COLO668 (cell line): ENCODE results near the gene SLC25A47.
"Not testable (repeated sequence)": the region's sequence is repeated elsewhere in the genome, so short reads cannot be mapped to it uniquely, and the experiment has no call there.

ENCODE experiments used
- DNase-seq: peaks from one replicate; lab custom pipeline; 2025; ENCODE audit not compliant: unreplicated experiment; lab: John Stamatoyannopoulos, UW

Gene SLC25A47

DNA sequence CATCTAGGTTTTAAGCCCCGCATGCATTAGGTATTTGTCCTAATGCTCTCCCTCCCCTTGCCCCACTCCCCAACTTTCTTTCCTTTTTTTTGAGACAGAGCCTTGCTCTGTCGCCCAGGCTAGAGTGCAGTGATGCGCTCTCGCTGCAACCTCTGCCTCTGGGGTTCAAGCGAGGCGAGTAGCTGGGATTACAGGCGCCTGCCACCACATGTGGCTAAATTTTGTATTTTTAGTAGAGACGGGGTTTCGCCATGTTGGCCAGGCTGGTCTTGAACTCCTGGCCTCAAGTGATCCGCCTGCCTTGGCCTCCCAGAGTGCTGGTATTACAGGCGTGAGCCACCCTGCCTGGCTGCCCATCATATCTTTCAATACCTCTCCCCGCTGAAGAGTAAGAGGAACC is 19.7 kb downstream of the SLC25A47 start:
- not testable (repeated sequence) for DNase-seq

DNA sequence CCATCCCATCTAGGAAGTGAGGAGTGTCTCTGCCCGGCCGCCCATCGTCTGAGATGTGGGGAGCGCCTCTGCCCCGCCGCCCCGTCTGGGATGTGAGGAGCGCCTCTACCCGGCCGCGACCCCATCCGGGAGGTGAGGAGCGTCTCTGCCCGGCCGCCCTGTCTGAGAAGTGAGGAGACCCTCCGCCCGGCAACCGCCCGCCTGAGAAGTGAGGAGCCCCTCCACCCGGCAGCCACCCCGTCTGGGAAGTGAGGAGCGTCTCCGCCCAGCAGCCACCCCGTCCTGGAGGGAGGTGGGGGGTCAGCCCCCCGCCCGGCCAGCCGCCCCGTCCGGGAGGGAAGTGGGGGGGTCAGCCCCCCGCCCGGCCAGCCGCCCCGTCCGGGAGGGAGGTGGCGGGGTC is 21.5 kb downstream of the SLC25A47 start:
- not testable (repeated sequence) for DNase-seq

DNA sequence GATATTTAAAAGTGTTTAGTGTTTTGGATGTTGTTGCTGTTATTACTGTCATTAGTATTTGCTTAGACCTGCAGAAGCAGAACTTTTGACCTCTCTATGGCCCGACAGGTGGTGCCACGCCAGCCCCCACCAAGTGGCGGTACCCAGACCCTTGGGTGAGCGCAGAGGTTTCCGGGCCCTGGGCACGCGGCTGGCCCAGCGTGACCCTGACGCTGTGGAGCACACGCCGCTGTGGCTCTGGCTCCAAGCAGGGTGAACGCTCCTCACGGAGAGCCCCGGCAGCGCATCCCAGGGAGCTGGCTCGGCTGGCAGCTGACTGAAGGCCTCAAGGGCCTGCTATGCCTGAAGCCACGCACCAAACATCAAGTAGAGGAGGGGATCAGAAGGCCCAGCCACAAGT is 22.6 kb downstream of the SLC25A47 start:
- DNase-seq, result peak; percentile 58

DNA sequence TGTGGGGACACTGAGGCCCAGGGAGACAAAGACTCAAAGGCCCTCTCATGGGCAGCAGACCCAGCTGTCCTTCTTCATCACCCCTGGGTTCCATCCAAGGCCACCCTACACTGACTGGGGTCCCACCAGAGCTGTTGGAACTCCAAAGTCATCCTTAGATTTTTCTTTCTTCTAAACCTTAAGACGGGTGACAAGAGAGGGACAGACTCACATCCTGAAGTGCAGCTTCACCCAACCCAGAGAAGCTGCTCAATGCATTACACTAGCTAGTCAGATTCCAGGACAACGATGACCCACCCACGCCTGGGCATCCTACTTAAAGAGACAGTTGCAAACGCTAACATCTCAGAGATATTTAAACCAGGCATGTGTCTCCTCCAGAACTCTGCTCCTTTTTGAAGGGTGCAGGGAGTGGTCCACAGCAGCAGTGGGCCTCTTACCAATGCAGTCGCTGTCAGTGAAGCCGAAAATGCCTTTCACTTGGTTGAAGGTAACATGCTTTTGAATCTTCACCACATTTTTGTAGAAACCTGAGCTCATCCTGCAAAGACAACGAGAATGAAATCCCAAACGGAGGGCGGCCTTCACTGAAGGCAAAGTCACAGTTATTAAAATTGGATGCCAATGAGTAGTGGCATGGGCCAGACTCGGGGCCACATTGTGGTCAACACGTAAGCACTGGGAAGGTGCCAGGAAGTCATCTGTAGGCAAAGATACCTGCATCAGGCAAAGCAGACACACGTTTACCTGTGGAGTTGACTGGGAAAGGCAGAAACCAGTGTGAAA is 23.4 kb downstream of the SLC25A47 start:
- no peak for DNase-seq

DNA sequence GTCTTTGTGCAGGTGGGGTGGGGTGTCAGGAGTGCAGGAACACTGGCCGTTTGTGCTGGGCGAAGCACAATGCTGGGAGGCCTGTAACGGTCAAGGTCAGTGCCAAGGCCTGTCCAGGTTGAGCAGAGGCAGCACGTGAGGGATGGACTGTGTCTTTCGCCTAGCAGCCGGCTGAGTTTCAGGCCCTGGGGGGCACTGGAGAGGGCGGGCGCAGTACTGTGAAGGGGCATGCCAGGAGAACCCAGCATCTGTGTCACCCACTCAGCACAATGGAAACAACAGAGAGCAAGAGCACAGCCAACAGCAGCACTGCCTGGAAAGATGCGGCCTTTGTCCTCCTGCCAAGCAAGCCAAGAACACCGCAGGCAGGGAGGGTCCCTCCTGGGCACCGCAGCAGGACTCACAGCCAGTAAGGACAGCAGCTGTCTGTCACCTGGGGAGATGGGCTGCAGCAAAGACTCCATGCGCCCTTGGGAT is 25.2 kb downstream of the SLC25A47 start:
- peak; percentile 53 for DNase-seq

DNA sequence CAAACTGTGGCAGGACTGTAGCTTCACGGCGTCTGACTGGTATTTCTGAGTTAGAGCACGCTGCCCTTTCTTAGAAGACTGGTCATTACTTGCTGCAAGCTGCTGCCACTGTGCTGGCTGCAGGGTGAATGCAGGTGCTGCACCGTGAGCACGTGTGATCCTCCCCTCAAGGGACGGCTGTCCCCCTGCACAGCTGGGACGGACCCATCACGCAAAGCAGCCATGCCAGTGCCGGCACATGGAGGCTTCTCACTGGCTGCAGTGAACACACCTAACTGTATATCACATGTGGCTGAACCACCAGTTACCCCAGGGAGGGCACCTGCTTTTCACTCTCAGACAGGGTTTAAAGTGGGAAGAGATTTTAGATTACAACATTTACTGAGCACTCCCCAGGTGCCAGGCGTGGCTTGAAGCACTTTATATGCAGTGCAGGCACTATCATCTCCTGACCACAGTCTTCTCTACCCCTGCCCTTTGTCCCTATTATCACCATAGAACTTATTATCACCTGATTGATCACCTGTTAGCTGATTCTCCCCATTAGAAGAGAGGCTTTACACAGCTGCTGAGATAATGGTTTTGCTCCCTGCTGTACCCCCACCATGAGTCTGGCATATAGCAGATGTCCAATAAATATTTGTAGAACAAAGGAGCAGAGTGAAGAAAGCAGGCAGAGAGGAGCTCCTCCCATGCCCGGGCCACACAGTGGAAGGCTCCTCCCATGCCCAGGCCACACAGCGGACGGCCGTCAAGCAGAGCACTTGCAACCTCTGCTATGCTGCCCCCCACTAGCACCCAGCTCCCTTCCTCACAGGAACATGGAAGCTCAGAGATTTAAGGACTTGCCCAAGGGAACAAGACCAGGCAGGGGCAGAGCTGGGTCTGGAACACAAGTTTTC is 25.9 kb downstream of the SLC25A47 start:
- peak; percentile 88 for DNase-seq

DNA sequence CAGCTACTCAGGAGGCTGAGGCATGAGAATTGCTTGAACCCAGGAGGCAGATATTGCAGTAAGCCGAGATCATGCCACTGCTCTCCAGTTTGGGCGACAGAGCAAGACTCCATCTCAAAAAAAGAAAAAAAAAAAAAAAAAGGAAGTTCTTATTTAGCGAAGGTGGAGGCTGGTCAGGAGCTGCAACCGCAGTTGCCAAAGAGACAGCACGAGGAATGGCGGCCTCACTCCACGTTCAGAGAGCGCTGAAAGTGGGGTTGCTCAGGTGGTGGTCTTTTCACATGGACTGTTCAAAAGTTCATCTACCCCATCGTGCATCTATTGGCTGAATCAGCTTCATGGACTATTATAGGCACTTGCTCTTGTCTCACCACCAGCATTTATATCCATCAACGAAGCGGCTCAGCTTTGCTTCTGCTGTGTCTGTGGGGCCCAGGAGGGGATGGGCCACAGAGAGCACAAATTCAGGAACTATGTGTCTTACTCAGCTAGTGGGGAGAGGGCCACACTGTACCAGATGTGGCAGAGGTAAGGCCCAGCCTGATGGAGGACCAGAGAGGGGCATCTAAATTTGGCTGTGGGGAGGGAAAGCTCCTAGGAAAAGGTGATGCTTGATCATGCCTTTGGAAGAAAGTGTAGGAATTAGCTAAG is 27.3 kb downstream of the SLC25A47 start:
- no peak for DNase-seq

DNA sequence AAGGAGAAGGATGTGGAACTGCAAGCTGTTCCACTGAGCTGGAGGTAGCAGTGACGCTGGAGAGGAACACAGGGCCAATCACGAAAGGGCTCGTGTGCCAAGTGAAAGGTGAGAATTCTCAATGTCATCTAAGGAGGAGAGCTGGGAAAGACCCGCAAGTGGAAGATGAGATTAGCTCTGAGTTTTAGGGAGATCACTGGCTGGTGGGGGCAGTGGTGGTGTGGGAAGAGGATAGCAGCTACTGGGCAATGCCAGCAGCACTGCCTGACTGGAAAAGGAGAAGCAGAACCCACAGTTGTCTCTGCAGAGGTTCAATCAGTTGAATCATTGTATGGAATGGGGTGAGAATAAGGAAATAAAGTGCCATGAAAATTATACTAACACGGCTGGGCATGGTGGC is 27.8 kb downstream of the SLC25A47 start:
- DNase-seq, result no peak

DNA sequence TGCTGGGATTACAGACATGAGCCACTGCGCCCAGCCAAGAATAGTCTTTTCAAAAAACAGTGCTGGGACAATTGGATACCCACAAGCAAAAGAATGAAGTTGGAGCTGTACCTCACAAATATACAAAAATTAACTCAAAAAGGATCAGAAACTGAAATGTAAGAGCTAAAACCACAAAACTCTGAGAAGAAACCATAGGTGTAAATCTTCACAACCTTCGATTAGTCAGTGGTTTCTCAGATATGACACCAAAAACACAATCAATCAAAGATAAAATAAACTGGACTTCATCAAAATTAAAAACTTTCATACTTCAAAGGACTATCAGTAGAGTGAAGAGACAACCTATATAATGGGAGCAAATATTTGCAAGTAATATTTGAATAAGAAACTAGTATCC is 35.3 kb downstream of the SLC25A47 start:
- DNase-seq, result no peak

DNA sequence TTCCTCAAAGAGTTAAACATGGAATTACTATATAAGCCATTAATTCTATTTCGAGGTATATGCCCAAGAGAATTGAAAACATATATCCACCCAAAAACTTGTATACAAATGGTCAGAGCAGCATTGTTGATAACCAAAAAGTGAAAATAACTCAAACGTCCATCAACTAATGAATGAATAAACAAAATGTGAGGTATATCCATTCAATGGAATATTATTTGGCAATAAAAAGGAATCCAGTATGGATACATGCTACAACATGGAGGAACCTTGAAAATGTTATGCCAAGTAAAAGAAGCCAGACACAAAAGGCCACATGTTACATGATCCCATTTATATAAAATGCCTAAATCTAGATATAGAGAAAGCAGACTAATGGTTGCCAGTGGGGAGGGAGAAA is 36.0 kb downstream of the SLC25A47 start:
- DNase-seq, result no peak

DNA sequence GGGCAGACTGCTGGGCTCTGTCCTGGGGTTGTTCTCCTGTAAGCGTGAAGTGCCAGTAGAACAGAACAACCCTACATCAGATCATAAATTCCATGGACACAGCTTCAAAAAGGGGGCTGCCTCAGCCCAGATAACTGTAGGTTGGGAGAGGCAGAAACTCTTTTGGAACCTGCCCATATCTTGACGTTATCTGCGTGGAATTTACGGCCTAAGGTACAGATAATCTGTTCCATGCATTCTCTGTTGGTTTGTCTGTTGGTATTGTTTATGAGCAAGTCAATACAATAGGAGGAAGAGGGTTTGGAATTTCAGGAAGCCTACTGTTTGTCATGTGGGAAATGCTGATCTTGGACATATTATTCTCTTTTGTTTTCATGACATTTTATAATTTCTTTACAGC is 36.7 kb downstream of the SLC25A47 start:
- DNase-seq, result no peak

DNA sequence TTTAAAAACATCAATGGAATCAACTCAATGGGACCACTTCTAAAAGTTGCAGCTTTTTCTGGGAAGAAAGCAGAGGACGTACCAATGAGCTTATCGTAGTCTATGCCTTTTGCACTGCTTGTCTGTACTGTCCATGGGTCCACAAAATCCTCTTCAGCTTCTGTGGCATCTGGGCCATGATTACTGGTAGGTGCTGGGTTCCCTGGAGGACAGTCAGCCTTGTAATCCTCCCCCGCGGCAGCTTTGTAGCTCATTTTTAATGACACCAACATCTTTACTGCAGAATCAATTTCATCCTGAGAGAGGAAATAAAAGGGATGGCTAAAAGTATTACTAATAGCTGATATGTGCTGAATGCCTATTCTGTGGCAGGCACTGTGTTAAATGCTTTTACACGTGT is 38.5 kb downstream of the SLC25A47 start:
- no peak for DNase-seq

DNA sequence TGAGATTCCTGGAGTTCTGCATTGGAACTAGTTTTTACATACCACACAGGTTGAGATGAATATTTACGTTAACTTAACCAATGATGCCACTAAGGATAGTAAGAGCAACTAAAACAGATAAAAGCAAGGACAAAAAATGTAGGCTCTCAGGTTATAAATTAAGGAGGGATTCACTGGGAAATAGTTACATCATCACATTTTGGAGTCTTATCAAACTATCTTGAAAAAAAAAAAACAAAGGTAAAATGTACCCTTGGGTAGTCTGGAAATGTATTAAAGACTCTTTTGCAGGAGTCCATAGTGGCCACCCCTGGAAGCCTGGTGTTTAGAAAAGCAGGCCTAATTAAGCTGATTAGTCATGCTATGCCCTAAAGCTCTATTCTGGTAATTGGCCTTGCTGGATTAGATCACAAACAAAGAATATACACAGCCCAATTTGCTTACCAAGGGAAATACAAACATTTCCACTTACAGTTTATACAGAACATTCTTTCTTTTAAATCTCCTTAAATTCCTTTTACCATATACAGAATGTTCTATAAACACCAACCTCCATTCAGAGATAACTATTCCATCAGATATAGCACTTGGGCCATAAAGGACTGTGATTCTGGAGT is 39.3 kb downstream of the SLC25A47 start:
- no peak for DNase-seq

DNA sequence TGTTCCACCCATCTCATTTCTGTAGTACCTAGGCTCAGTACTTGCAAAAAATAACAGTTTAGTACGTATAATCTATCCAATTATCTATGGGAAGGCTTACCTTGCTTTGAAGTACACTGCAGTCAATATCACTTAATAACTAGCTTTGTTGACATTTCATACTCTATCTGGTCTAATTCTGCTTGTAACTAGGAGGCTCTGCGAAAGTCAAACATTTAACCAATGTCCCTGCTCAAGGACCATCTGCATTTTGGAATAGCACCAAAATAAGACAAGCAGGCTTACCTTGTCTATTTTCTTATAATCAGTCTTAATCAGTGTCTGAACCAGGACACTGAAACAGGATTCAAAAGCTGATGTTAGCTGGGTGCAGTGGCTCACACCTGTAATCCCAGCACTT is 39.9 kb downstream of the SLC25A47 start:
- no peak for DNase-seq

DNA sequence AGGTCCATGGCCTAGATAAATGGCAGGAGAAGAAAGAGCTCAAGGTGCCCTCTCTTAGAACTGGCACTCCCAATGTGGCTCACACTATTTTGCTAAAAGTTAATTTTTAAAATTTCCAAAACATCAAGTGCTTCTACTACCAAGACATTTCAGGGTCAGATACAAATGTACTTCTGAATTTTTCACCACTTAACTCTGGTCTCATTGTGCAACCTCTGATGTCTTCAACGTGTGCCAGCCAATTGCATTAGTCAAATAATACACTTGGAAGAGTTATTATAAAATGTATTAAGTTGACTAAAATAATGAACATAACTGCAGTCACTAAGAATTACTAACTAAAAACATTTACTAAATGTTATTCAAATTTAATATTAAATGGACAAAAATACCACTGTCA is 41.3 kb downstream of the SLC25A47 start:
- DNase-seq, result no peak

DNA sequence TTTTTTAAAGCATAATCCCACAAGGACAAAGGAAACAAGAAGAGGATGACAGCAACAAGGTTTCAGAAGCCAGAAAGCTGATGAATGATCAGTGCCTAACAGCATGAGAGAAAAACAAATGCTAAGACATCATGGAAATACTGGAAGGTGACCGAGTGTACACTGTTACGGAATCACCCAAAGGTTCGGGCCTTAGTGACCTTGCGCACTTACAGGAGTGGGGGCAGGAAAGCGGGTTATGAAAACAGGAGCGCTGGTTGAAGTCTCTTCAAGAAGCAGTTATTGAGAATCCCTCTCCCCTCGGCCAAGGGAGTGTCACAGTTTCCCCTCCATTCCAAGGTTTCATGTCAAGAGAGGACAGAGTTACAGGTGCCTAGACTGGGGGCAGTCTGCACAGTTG is 42.6 kb downstream of the SLC25A47 start:
- DNase-seq, result no peak

DNA sequence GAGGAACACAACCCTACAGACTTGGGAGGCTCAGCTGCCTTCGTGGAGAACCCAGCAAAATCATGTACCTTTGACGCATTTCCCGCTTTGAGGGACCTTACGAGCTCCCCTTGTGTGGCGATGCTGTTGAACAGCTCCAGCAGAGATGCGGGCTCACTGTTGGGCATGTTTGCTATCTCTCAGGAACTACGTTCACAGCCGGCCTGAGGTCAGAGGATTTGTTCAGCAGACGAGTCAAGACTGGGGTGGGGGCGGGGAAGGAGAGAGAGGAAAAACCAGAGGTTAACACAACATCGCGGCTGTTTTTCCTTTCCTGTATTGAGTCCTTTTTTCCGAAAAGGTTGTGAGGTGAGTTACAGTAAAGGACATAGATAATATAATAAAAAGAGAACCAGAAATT is 45.9 kb downstream of the SLC25A47 start:
- no peak for DNase-seq

DNA sequence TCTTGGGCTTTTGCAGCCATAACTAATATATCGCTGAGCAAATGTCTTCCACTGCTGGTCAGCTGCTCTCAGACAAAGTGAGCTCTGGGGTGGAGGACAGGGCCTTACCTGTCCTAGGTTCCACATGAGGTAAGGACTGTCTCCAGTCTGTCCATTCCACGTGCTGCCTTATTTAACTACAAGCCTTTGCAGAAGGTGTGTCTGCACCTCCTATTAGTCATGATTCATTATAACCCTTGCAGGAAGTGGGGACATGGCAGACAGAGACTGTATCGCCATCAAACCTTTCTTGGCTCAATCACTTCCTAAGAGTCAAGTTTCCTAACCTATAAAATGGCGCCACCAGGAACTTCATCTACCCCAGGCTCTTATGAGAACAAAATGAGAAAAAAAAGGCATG is 46.9 kb downstream of the SLC25A47 start:
- no peak for DNase-seq

DNA sequence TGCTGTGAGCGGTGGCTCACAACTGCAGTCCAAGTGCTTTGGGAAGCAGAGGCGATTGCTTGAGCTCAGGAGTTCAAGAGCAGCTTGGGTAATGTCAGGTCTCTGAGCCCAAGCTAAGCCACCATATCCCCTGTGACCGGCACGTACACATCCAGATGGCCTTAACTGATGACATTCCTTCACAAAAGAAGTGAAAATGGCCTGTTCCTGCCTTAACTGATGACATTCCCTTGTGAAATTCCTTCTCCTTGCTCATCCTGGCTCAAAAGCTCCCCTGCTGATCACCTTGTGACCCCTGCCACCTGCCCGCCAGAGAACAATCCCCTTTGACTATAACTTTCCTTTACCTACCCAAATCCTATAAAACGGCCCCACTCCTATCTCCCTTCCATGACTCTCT is 48.6 kb downstream of the SLC25A47 start:
- no peak for DNase-seq

DNA sequence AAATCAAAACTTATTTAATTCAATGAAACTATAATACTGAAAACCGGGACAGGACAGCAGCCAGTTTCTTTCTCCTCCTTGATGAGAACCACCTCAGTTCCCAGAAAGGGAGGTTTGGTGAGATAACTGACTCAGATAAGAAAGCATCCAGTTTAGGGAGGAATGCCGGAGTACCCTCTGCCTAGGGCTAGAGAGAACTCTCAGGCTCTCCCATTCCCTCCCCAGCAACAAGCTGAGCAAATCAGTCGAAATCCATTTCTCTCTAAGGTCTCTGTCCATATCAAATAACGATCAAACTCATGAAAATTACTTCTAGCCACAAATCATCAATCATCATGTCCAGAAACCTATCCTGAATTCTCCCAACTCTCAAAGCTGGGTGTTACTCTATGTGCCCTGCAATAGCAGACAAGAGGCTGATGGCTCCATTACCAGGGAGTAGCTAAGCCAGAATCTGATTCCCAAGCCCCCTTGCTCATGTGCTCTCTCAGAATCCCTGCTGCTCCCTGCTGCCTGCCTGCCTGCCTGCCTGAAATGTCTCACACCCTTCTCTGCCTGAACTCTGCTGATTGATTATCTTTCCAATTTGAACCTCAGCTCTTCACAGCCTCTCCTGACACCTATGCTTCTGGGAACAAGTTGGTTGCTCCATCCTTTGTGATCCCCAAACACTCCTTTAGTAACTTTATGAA is 49.4 kb downstream of the SLC25A47 start:
- no peak for DNase-seq

DNA sequence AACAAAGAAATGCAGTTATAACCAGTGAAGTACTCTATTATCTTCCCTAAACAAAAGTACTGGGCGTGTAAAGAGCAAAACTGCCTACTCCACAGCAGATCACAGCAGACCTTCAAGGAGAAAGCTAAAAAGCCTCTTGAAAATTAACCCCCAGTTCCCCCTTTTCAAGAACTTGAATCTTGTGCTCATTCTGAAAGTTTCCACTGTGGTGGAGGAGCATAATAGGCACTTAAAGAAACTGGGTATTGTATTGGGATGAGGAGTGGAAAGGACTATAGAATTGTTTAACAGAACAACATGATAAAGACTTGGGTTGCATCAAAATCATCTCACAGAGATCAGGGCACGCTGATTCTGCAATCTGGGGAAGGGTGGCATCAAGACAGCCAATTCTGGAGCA is 51.1 kb downstream of the SLC25A47 start:
- DNase-seq, result no peak
